ENCODE results near the gene HTR5A.

The HTR5A gene

DNA sequence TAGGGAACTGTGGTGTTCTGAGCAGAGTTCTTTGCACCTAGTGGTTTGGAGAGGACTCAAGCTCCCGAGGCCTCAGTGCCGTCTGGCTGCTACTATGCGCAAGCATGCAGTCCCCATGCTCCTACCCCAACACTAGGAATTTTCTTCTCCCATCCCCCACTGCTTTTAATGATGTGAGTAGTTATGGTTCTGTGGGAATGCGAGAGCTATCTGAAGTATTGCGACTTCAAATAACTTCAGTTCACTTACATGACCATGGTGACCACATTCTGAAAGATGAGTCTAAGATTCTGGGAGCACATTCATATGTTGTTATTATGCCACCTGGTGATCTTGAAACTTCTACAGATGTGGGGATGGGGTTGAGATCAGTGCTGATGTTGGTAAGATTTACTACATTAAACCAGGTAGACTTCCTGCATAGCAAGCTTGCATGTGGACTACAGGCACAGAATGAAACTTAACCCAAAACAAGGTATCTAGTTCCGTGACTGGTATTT lies 24.6 kb downstream of the HTR5A start:
- Histone ChIP-seq H3K9me3 (ENCODE audit: control insufficient read depth, insufficient read depth, low read depth, low read length) (no peaks in the 10 kb centered on the region), H3K27ac (ENCODE audit: extremely low read depth, low read depth, low read length) (no peak overlapping the region), H3K4me3 (ENCODE audit: low read depth, low read length) (no peak overlapping the region), H3K4me1 (ENCODE audit: control insufficient read depth, insufficient read depth, low read length) (no peaks in the 10 kb centered on the region), H3K36me3 (ENCODE audit: control insufficient read depth in 2 of 2, insufficient read depth in 1 of 2, low read length in 2 of 2) (no peaks in the 10 kb centered on the region)
- ChIA-PET POLR2A (no interaction called here), CTCF (no interaction called here)
- TF ChIP-seq ZNF792 (tag by site-specific recombination; IDR thresholded peaks at IDR 0.05) (no peak), ZBTB21 (tag by site-specific recombination; IDR thresholded peaks at IDR 0.05) (no peak), ZSCAN23 (tag by site-specific recombination; IDR thresholded peaks at IDR 0.05) (no peak), ZNF658 (tag by site-specific recombination; IDR thresholded peaks at IDR 0.05) (no peak), ZNF404 (tag by site-specific recombination; IDR thresholded peaks at IDR 0.05) (no peak), ZNF596 (tag by site-specific recombination; IDR thresholded peaks at IDR 0.05) (no peak), ZNF354C (tag by site-specific recombination; IDR thresholded peaks at IDR 0.05; ENCODE audit: borderline replicate concordance, low read depth) (no peak), ZNF140 (tag by site-specific recombination; IDR thresholded peaks at IDR 0.05) (no peak), ZNF488 (tag by site-specific recombination; IDR thresholded peaks at IDR 0.05) (no peak), ZNF2 (tag by site-specific recombination; IDR thresholded peaks at IDR 0.05) (no peak), ZNF549 (tag by site-specific recombination; IDR thresholded peaks at IDR 0.05) (no peak), ZNF394 (tag by site-specific recombination; IDR thresholded peaks at IDR 0.05; ENCODE audit: borderline replicate concordance) (no peak), ZNF48 (tag by site-specific recombination; IDR thresholded peaks at IDR 0.05) (no peak), ZNF362 (tag by site-specific recombination; IDR thresholded peaks at IDR 0.05) (no peak)
- TF ChIP-seq, protein P1, sequence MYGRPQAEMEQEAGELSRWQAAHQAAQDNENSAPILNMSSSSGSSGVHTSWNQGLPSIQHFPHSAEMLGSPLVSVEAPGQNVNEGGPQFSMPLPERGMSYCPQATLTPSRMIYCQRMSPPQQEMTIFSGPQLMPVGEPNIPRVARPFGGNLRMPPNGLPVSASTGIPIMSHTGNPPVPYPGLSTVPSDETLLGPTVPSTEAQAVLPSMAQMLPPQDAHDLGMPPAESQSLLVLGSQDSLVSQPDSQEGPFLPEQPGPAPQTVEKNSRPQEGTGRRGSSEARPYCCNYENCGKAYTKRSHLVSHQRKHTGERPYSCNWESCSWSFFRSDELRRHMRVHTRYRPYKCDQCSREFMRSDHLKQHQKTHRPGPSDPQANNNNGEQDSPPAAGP (tag by site-specific recombination; IDR thresholded peaks at IDR 0.05) = no peak

DNA sequence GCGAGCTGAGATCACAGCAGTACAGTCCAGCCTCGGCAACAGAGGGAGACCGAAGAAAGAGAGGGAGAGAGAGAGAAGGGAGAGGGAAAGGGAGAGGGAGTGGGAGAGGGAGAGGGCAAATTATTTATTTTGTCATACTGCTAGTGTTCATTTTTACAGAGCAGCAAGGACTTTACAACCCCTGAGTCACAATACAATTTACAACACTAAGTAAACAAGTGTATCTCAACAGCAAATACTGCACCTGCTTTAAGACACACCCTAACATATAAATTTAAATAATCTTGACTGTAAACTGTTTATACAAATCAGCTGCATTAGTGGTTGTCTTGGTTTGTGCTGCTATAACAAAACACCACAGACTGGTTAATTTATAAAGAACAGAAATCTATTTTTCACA lies 27.2 kb downstream of the HTR5A start:
- Histone ChIP-seq H3K4me3 (ENCODE audit: low read depth, low read length) (no peak overlapping the region), H3K4me1 (ENCODE audit: control insufficient read depth, insufficient read depth, low read length) (no peaks in the 10 kb centered on the region), H3K9me3 (ENCODE audit: control insufficient read depth, insufficient read depth, low read depth, low read length) (no peaks in the 10 kb centered on the region), H3K36me3 (ENCODE audit: control insufficient read depth in 2 of 2, insufficient read depth in 1 of 2, low read length in 2 of 2) (no peaks in the 10 kb centered on the region), H3K27ac (ENCODE audit: extremely low read depth, low read depth, low read length) (no peak overlapping the region)
- CTCF ChIA-PET = no interaction called here
- POLR2A ChIA-PET = no interaction called here
- TF ChIP-seq ZNF785 (tag by site-specific recombination; IDR thresholded peaks at IDR 0.05) (no peak), ZNF362 (tag by site-specific recombination; IDR thresholded peaks at IDR 0.05) (no peak), ZSCAN16 (tag by site-specific recombination; IDR thresholded peaks at IDR 0.05) (no peak), ZNF248 (tag by site-specific recombination; IDR thresholded peaks at IDR 0.05) (no peak), ZNF214 (tag by site-specific recombination; IDR thresholded peaks at IDR 0.05; ENCODE audit: borderline replicate concordance) (no peak), PRDM2 (tag by site-specific recombination; IDR thresholded peaks at IDR 0.05; ENCODE audit: borderline replicate concordance) (no peak), GLIS1 (tag by site-specific recombination; IDR thresholded peaks at IDR 0.05) (no peak), ZBTB1 (tag by site-specific recombination; IDR thresholded peaks at IDR 0.05) (no peak), ZNF596 (tag by site-specific recombination; IDR thresholded peaks at IDR 0.05) (no peak)
- TF ChIP-seq, protein P2, sequence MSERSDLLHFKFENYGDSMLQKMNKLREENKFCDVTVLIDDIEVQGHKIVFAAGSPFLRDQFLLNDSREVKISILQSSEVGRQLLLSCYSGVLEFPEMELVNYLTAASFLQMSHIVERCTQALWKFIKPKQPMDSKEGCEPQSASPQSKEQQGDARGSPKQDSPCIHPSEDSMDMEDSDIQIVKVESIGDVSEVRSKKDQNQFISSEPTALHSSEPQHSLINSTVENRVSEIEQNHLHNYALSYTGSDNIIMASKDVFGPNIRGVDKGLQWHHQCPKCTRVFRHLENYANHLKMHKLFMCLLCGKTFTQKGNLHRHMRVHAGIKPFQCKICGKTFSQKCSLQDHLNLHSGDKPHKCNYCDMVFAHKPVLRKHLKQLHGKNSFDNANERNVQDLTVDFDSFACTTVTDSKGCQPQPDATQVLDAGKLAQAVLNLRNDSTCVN (tag by site-specific recombination; optimal IDR thresholded peaks at IDR 0.05) = no peak

Data from HEK293 (cell line).